Activated CD4-positive, CD25-positive, alpha-beta regulatory T cell treated with anti-CD3 and anti-CD28 coated beads, Interleukin-2, amount 50 U/mL, for 16 hours (primary cell): ENCODE data around the gene UNKL.

Experiments used
- DNase-seq: peaks from one replicate; pipeline ENCODE4 v3.0.0-alpha.2; 2020; ENCODE audit warnings: low read depth, low spot score

UNKL gene

GRCh38 chr16:1325673-1326371, 88.7 kb downstream of the UNKL start:
- DNase-seq = no peak

- no peak for DNase-seq
Observed at GRCh38 chr16:1325261-1325660, 89.2 kb downstream of the UNKL start.

- no peak for DNase-seq
Observed at GRCh38 chr16:1324286-1324826, 90.1 kb downstream of the UNKL start.

- no peak for DNase-seq
Observed at GRCh38 chr16:1323296-1324239, 90.9 kb downstream of the UNKL start.

- DNase-seq = no peak
Observed at GRCh38 chr16:1322407-1322806, 92.1 kb downstream of the UNKL start.

- no peak for DNase-seq
Observed at GRCh38 chr16:1320658-1321240, 93.8 kb downstream of the UNKL start.

GRCh38 chr16:1320097-1320496, 94.4 kb downstream of the UNKL start:
- DNase-seq = no peak

GRCh38 chr16:1319041-1319440, 95.5 kb downstream of the UNKL start:
- no peak for DNase-seq

- DNase-seq = no peak
Observed at GRCh38 chr16:1318268-1318545, 96.3 kb downstream of the UNKL start.

GRCh38 chr16:1317479-1318267, 96.8 kb downstream of the UNKL start:
- DNase-seq = no peak

- no peak for DNase-seq
Observed at GRCh38 chr16:1316033-1316405, 98.5 kb downstream of the UNKL start.

GRCh38 chr16:1315081-1316032, 99.1 kb downstream of the UNKL start:
- DNase-seq = no peak

GRCh38 chr16:1314399-1315068, 100.0 kb downstream of the UNKL start:
- DNase-seq = no peak

GRCh38 chr16:1313721-1314369, 100.7 kb downstream of the UNKL start:
- DNase-seq = no peak
